Activated CD8-positive, alpha-beta T cell treated with anti-CD3 and anti-CD28 coated beads for 36 hours (primary cell): ENCODE measurements around the gene RBBP6. TPM values are rescaled to one million over a fixed set of nuclear protein-coding genes. Genes with fewer than 3 reads are reported as not detected.
"Not testable (repeated sequence)": the region's sequence is repeated elsewhere in the genome, so short reads cannot be mapped to it uniquely, and the experiment has no call there.

ENCODE experiments used
- ATAC-seq: fragments of 200-7000 bp; cut with Tn5 transposase; one replicate; pipeline ENCODE4 v1.10.0; 2021; ENCODE audit warnings: mild to moderate bottlenecking, moderate library complexity
- CTCF ChIA-PET: fragments of 350-600 bp; sonication (Branson Sonifier 250); formaldehyde crosslinking; loops from one replicate; lab custom pipeline; 2021; ENCODE audit warnings: antibody characterized with exemption; lab: Charles Lee
- POLR2A ChIA-PET: fragments of 350-600 bp; sonication (Branson Sonifier 250); formaldehyde crosslinking; loops from one replicate; lab custom pipeline; 2021; ENCODE audit warnings: antibody characterized with exemption; lab: Charles Lee
- DNase-seq: peaks from one replicate; pipeline ENCODE4 v3.0.0-alpha.2; 2020
- H3K27ac Mint-ChIP-seq: one replicate; pipeline ENCODE4 v1.8.0; 2021; ENCODE audit warnings: mild to moderate bottlenecking, mixed read lengths
- H3K27me3 Mint-ChIP-seq: one replicate; pipeline ENCODE4 v1.8.0; 2021; ENCODE audit warnings: mixed read lengths
- H3K36me3 Mint-ChIP-seq: one replicate; pipeline ENCODE4 v1.8.0; 2021; ENCODE audit warnings: low read depth, mixed read lengths
- H3K4me1 Mint-ChIP-seq: one replicate; pipeline ENCODE4 v1.8.0; 2021; ENCODE audit warnings: low read depth, mixed read lengths
- H3K4me3 Mint-ChIP-seq: one replicate; pipeline ENCODE4 v1.8.0; 2021; ENCODE audit warnings: mild to moderate bottlenecking, moderate library complexity, mixed read lengths
- H3K9me3 Mint-ChIP-seq: one replicate; pipeline ENCODE4 v1.8.0; 2021; ENCODE audit warnings: mixed read lengths
- intact Hi-C: fragments of 100-400 bp; cut with micrococcal nuclease; formaldehyde crosslinking; loops from one replicate; pipeline ENCODE4 v1.10.0; 2022
- total RNA-seq, 2 experiments: library from RNA; stranded (reverse); gene quantifications; one replicate each; pipeline ENCODE4 v1.2.3, GENCODE V29; 2021
- TF ChIP-seq, protein P1 (sequence below): fragments of 200-600 bp; IDR thresholded peaks from one replicate; pipeline ENCODE4 v1.8.0; 2022; ENCODE audit warnings: antibody characterized with exemption, mild to moderate bottlenecking

Gene RBBP6
- total RNA-seq, 2 experiments from 2014 or later: 71.6 to 74.8 TPM

DNA sequence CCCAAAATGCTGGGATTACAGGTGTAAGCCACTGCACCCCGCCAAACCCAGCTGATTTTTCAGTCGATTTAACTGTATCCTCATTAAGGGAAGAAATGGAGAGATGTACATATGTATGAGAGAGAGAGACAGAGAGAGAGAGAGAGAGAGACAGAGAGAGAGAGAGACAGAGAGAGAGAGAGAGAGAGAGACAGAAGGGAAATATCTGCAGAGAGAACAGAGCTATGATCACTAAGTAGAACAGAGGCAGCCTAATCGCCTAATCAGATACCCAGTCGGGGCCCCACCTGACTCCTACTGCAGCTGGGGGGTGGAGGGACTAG lies 70.0 kb downstream of the RBBP6 start:
- ATAC-seq (no peak), DNase-seq (no peak)
- peaks cover 5% of the 10 kb centered on the region for H3K4me1 Mint-ChIP-seq
- intact Hi-C loops: no loop called here
- ChIA-PET CTCF (interaction anchor here (0.9 kb wide), 1 partner anchor 9 kb away, joined by 3 read pairs; no protein-coding TSS in a partner anchor), POLR2A (interaction anchor here (0.5 kb wide), 1 partner anchor 299 kb away, joined by 3 read pairs; no protein-coding TSS in a partner anchor)
- TF ChIP-seq, protein P1, sequence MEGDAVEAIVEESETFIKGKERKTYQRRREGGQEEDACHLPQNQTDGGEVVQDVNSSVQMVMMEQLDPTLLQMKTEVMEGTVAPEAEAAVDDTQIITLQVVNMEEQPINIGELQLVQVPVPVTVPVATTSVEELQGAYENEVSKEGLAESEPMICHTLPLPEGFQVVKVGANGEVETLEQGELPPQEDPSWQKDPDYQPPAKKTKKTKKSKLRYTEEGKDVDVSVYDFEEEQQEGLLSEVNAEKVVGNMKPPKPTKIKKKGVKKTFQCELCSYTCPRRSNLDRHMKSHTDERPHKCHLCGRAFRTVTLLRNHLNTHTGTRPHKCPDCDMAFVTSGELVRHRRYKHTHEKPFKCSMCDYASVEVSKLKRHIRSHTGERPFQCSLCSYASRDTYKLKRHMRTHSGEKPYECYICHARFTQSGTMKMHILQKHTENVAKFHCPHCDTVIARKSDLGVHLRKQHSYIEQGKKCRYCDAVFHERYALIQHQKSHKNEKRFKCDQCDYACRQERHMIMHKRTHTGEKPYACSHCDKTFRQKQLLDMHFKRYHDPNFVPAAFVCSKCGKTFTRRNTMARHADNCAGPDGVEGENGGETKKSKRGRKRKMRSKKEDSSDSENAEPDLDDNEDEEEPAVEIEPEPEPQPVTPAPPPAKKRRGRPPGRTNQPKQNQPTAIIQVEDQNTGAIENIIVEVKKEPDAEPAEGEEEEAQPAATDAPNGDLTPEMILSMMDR: no peak
- peaks cover 51% of the 10 kb centered on the region for H3K27me3 Mint-ChIP-seq
- no peaks in the 10 kb centered on the region for H3K36me3 Mint-ChIP-seq
- H3K4me3 Mint-ChIP-seq: peak overlapping the region; percentile 31
- H3K9me3 Mint-ChIP-seq: no peaks in the 10 kb centered on the region
- no peak overlapping the region for H3K27ac Mint-ChIP-seq

- ATAC-seq: no peak
- Mint-ChIP-seq H3K27ac (no peak overlapping the region), H3K4me3 (peak overlapping the region; percentile 31)
Observed at GRCh38 chr16:24609740-24610415, 70.5 kb downstream of the RBBP6 start.

GRCh38 chr16:24610416-24610755 lies 71.0 kb downstream of the RBBP6 start:
- peaks cover 5% of the 10 kb centered on the region for H3K4me1 Mint-ChIP-seq
- CTCF ChIA-PET: no interaction called here
- no peaks in the 10 kb centered on the region for H3K36me3 Mint-ChIP-seq
- TF ChIP-seq, protein P1: no peak
- no peaks in the 10 kb centered on the region for H3K9me3 Mint-ChIP-seq
- H3K27me3 Mint-ChIP-seq: peaks cover 50% of the 10 kb centered on the region
- peak overlapping the region; percentile 31 for H3K4me3 Mint-ChIP-seq
- DNase-seq: peak; percentile 14
- intact Hi-C loops: no loop called here
- ATAC-seq: peak; percentile 37
- no peak overlapping the region for H3K27ac Mint-ChIP-seq
- POLR2A ChIA-PET: no interaction called here

More at GRCh38 chr16:24609740-24610415, 70.5 kb downstream of the RBBP6 start:
- peak; percentile 39 for DNase-seq
- POLR2A ChIA-PET: interaction anchor here (0.5 kb wide), 1 partner anchor 298 kb away, joined by 3 read pairs; no protein-coding TSS in a partner anchor
- intact Hi-C loops: no loop called here
- CTCF ChIA-PET: interaction anchor here (0.9 kb wide), 1 partner anchor 8 kb away, joined by 3 read pairs; no protein-coding TSS in a partner anchor
- Mint-ChIP-seq H3K27me3 (peaks cover 47% of the 10 kb centered on the region), H3K36me3 (no peaks in the 10 kb centered on the region), H3K4me1 (peaks cover 5% of the 10 kb centered on the region), H3K9me3 (no peaks in the 10 kb centered on the region)
- TF ChIP-seq, protein P1: no peak

DNA sequence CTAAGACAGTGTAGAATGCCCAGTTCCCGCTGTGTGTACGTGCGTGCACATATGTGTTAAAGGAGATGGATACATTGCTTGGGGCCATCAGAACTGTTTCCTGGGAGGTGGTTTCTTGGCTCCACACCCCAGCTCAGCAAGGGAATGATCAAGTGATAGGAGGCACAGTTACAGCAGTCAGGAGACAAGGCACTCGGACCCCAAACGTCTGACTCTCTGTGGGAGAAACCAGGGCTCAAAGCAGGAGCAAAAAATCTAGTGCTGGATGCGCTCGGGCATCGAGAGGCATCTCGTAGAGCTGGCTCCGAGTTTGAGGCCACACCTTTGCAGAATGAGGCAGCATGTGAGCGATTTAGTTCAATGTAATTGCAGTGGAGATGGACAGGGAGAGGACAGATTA lies 71.9 kb downstream of the RBBP6 start:
- Mint-ChIP-seq H3K36me3 (no peaks in the 10 kb centered on the region), H3K4me1 (peaks cover 5% of the 10 kb centered on the region), H3K4me3 (no peak overlapping the region), H3K9me3 (no peaks in the 10 kb centered on the region), H3K27me3 (peaks cover 48% of the 10 kb centered on the region), H3K27ac (no peak overlapping the region)
- ChIA-PET POLR2A (no interaction called here), CTCF (no interaction called here)
- no peak for DNase-seq
- intact Hi-C loops: no loop called here
- ATAC-seq: no peak
- TF ChIP-seq, protein P1: no peak

GRCh38 chr16:24612656-24613055 lies 73.3 kb downstream of the RBBP6 start:
- H3K27me3 Mint-ChIP-seq: peaks cover 42% of the 10 kb centered on the region
- H3K27ac Mint-ChIP-seq: no peak overlapping the region
- H3K4me3 Mint-ChIP-seq: no peak overlapping the region
- no peak for DNase-seq
- intact Hi-C loops: no loop called here
- POLR2A ChIA-PET: no interaction called here
- CTCF ChIA-PET: interaction anchor here (1.0 kb wide), 1 partner anchor 95 kb away, joined by 3 read pairs; no protein-coding TSS in a partner anchor
- H3K36me3 Mint-ChIP-seq: no peaks in the 10 kb centered on the region
- no peaks in the 10 kb centered on the region for H3K9me3 Mint-ChIP-seq
- TF ChIP-seq, protein P1: no peak
- H3K4me1 Mint-ChIP-seq: peaks cover 5% of the 10 kb centered on the region
- no peak for ATAC-seq

- not testable (repeated sequence) for ATAC-seq
Observed at GRCh38 chr16:24613267-24613666, 73.9 kb downstream of the RBBP6 start.

More at GRCh38 chr16:24613267-24613666, 73.9 kb downstream of the RBBP6 start:
- H3K4me1 Mint-ChIP-seq, intact Hi-C loops, H3K4me3 Mint-ChIP-seq, CTCF ChIA-PET, POLR2A ChIA-PET, H3K36me3 Mint-ChIP-seq, H3K9me3 Mint-ChIP-seq, DNase-seq, H3K27ac Mint-ChIP-seq: not testable (repeated sequence)
- peaks cover 41% of the 10 kb centered on the region for H3K27me3 Mint-ChIP-seq
